Measurements from ENCODE around the gene PPFIBP2.

Gene PPFIBP2

DNA sequence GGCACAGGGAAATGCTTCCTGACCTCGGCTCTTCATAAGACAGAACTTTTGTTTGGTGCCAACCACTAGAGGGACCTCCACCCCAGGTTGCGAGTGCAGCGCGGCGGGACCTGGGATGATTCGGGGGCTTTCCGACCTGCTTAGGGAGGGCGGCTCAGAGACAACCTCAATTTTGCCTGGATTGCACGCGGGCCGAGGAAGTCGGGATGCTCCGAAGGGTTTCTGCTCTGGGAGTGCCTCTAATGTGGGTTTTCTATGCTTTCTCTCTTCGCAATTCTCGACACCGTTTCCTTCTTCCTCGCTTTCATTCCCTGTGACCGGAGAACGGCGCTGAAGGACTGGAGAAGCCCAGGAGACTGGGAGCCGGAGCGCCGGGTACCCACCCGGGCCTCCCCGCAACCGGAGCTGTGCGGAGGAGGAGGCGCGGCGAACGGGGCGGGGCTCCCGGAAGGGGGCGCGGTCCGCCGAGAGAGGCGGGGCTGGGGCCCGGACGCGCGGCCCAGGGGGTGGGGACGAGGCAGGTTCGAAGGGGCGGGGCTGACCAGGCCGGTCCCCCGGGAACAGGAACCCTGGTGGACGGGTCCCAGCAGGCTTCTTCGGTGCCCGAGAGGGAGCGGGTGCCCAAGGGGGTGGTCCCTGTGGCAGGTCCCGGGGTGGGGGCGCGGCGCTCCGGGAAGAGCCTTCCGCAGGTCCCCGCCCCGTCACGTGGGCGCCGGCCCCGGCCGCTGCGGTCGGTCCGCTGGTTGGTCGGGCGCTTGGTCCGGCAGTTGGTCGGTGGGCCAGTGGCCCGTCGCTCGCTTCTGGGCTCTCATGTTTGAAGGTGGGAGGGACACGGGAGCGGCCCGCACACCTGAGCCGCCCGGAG, at the start of gene PPFIBP2:
Gene PPFIBP2, plus strand, starts transcription at position 766 of the 865 bp plus-strand sequence. CDS start 35,477 bp downstream, outside the sequence.
- Mint-ChIP-seq H3K27me3 (ENCODE audit: low read depth) (peaks cover 32% of the 10 kb centered on the region), H3K4me3 (peak within 1 kb of the TSS; percentile 93), H3K27ac (peak within 1 kb of the TSS; percentile 85), H3K36me3 (ENCODE audit: low read depth) (peaks cover 2% of the 10 kb centered on the region), H3K9me3 (no peaks in the 10 kb centered on the region), H3K4me1 (ENCODE audit: low read depth) (peaks cover 18% of the 10 kb centered on the region)

- no peaks in the 10 kb centered on the region for H3K9me3 Mint-ChIP-seq
- H3K27ac Mint-ChIP-seq: no peak overlapping the region
- H3K4me3 Mint-ChIP-seq: no peak overlapping the region
- H3K4me1 Mint-ChIP-seq (ENCODE audit: low read depth): peaks cover 5% of the 10 kb centered on the region
- H3K36me3 Mint-ChIP-seq (ENCODE audit: low read depth): no peaks in the 10 kb centered on the region
- H3K27me3 Mint-ChIP-seq (ENCODE audit: low read depth): no peaks in the 10 kb centered on the region
These were observed 46.1 kb upstream of the PPFIBP2 start for GRCh38 chr11:7467652-7468051.

- Mint-ChIP-seq H3K27ac (no peak overlapping the region), H3K36me3 (ENCODE audit: low read depth) (no peaks in the 10 kb centered on the region), H3K4me1 (ENCODE audit: low read depth) (peaks cover 10% of the 10 kb centered on the region), H3K27me3 (ENCODE audit: low read depth) (no peaks in the 10 kb centered on the region), H3K4me3 (no peak overlapping the region), H3K9me3 (no peaks in the 10 kb centered on the region)
These were observed 44.4 kb upstream of the PPFIBP2 start for GRCh38 chr11:7469351-7469865.

GRCh38 chr11:7471071-7471470, 42.7 kb upstream of the PPFIBP2 start:
- Mint-ChIP-seq H3K4me1 (ENCODE audit: low read depth) (peaks cover 10% of the 10 kb centered on the region), H3K4me3 (no peak overlapping the region), H3K36me3 (ENCODE audit: low read depth) (no peaks in the 10 kb centered on the region), H3K9me3 (no peaks in the 10 kb centered on the region), H3K27me3 (ENCODE audit: low read depth) (no peaks in the 10 kb centered on the region), H3K27ac (no peak overlapping the region)

- H3K27ac Mint-ChIP-seq: no peak overlapping the region
- no peaks in the 10 kb centered on the region for H3K27me3 Mint-ChIP-seq (ENCODE audit: low read depth)
- H3K4me3 Mint-ChIP-seq: no peak overlapping the region
- no peaks in the 10 kb centered on the region for H3K9me3 Mint-ChIP-seq
- H3K36me3 Mint-ChIP-seq (ENCODE audit: low read depth): no peaks in the 10 kb centered on the region
- peaks cover 5% of the 10 kb centered on the region for H3K4me1 Mint-ChIP-seq (ENCODE audit: low read depth)
These were observed 40.1 kb upstream of the PPFIBP2 start for GRCh38 chr11:7473717-7474116.

GRCh38 chr11:7480113-7480512, 33.7 kb upstream of the PPFIBP2 start:
- H3K27me3 Mint-ChIP-seq (ENCODE audit: low read depth): no peaks in the 10 kb centered on the region
- no peaks in the 10 kb centered on the region for H3K4me1 Mint-ChIP-seq (ENCODE audit: low read depth)
- H3K9me3 Mint-ChIP-seq: no peaks in the 10 kb centered on the region
- no peaks in the 10 kb centered on the region for H3K36me3 Mint-ChIP-seq (ENCODE audit: low read depth)
- no peak overlapping the region for H3K4me3 Mint-ChIP-seq
- no peak overlapping the region for H3K27ac Mint-ChIP-seq

GRCh38 chr11:7484131-7484530, 29.7 kb upstream of the PPFIBP2 start:
- Mint-ChIP-seq H3K9me3 (no peaks in the 10 kb centered on the region), H3K27me3 (ENCODE audit: low read depth) (no peaks in the 10 kb centered on the region), H3K36me3 (ENCODE audit: low read depth) (no peaks in the 10 kb centered on the region), H3K4me1 (ENCODE audit: low read depth) (no peaks in the 10 kb centered on the region), H3K4me3 (no peak overlapping the region), H3K27ac (no peak overlapping the region)

GRCh38 chr11:7484645-7485044, 29.2 kb upstream of the PPFIBP2 start:
- Mint-ChIP-seq H3K4me3 (no peak overlapping the region), H3K27ac (no peak overlapping the region), H3K27me3 (ENCODE audit: low read depth) (no peaks in the 10 kb centered on the region), H3K36me3 (ENCODE audit: low read depth) (no peaks in the 10 kb centered on the region), H3K9me3 (no peaks in the 10 kb centered on the region), H3K4me1 (ENCODE audit: low read depth) (no peaks in the 10 kb centered on the region)

GRCh38 chr11:7485186-7486097, 28.4 kb upstream of the PPFIBP2 start, which contains the start of gene OLFML1:
Gene OLFML1, plus strand, starts transcription at chr11:7485506. Its CDS starts 370 bp downstream, at chr11:7485876.
- no peaks in the 10 kb centered on the region for H3K9me3 Mint-ChIP-seq
- H3K27ac Mint-ChIP-seq: no peak within 1 kb of the TSS
- H3K36me3 Mint-ChIP-seq (ENCODE audit: low read depth): no peaks in the 10 kb centered on the region
- H3K27me3 Mint-ChIP-seq (ENCODE audit: low read depth): no peaks in the 10 kb centered on the region
- no peak within 1 kb of the TSS for H3K4me3 Mint-ChIP-seq
- no peaks in the 10 kb centered on the region for H3K4me1 Mint-ChIP-seq (ENCODE audit: low read depth)

DNA sequence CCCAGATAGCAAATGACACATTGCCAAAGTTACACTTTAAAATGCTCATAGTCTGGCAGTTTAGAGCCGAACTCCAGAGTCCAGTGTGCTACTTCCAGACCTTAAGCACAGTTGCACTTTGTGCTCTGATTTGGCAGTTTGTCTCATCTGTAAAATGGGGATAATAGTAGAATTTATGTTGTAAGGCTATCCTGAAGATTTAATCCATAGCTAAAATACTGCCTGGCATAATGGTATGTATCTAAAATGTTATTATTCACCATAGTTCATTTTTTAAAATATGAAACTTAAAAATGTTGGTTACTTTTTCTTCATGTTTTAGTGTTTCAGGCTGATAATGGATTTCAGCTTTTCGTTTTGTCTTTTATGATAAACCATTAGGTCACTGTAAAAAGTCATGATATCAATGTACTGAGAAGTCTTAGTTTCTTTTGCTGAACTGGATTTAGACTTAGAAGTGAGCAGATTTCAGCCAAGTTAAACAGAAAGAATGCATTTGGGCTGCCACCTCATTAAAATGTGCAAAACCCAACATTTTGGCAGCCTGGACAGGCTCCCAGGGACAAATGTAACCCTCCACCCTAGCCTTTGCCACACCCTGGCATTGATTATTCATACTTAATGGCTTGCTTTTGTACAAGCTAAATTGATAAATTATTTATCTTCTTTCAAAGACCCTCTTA, 27.6 kb upstream of the PPFIBP2 start:
- no peaks in the 10 kb centered on the region for H3K4me1 Mint-ChIP-seq (ENCODE audit: low read depth)
- H3K27ac Mint-ChIP-seq: no peak overlapping the region
- no peaks in the 10 kb centered on the region for H3K36me3 Mint-ChIP-seq (ENCODE audit: low read depth)

DNA sequence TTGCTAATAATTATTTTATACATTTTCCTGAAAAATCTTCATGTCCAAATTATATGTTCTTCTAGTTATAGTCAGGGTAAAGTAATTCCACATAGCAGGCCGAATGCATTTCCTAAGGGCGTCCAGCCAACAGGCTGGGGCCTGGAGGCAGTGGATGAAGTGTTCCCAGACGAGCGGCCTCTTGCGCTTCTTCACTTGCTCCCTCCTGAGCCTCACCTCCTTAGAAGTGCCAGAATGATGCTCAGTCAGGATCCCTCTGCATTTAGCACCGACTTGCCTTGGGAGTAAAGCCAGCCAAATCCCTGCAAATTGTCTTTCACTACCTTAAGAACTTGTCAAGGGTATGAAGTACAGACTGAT, 27.0 kb upstream of the PPFIBP2 start:
- Mint-ChIP-seq H3K27me3 (ENCODE audit: low read depth) (peaks cover 4% of the 10 kb centered on the region), H3K36me3 (ENCODE audit: low read depth) (no peaks in the 10 kb centered on the region), H3K9me3 (no peaks in the 10 kb centered on the region), H3K4me1 (ENCODE audit: low read depth) (no peaks in the 10 kb centered on the region), H3K4me3 (no peak overlapping the region), H3K27ac (no peak overlapping the region)

More for the DNA sequence above, 27.6 kb upstream of the PPFIBP2 start:
- H3K4me3 Mint-ChIP-seq: no peak overlapping the region
- H3K27me3 Mint-ChIP-seq (ENCODE audit: low read depth): peaks cover 4% of the 10 kb centered on the region
- H3K9me3 Mint-ChIP-seq: no peaks in the 10 kb centered on the region

GRCh38 chr11:7487360-7487759, 26.4 kb upstream of the PPFIBP2 start:
- Mint-ChIP-seq H3K36me3 (ENCODE audit: low read depth) (no peaks in the 10 kb centered on the region), H3K4me3 (no peak overlapping the region), H3K27me3 (ENCODE audit: low read depth) (peaks cover 4% of the 10 kb centered on the region), H3K9me3 (no peaks in the 10 kb centered on the region), H3K27ac (no peak overlapping the region), H3K4me1 (ENCODE audit: low read depth) (no peaks in the 10 kb centered on the region)

GRCh38 chr11:7488681-7489080, 25.1 kb upstream of the PPFIBP2 start:
- H3K4me3 Mint-ChIP-seq: no peak overlapping the region
- H3K36me3 Mint-ChIP-seq (ENCODE audit: low read depth): no peaks in the 10 kb centered on the region

DNA sequence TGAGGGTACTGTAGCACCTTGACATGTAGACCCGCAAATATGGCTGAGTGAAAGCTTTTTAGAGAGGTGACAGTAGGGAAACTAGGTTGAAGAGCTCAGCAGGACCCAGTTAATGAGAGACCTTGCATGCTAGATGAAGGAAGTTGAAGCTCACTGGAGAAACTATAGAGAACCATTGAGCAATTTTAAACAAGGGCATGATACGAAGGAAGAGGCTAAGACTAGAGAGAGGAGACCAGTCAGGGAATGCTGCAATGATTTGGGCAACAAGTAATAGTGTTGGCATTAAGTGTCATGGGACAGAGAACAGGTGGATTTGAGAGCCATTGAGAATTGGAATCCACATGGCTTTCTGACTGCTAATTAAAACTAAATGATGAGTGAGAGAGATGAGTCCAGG, 24.4 kb upstream of the PPFIBP2 start:
- Mint-ChIP-seq H3K27ac (no peak overlapping the region), H3K4me1 (ENCODE audit: low read depth) (no peaks in the 10 kb centered on the region), H3K4me3 (no peak overlapping the region), H3K27me3 (ENCODE audit: low read depth) (peaks cover 4% of the 10 kb centered on the region), H3K36me3 (ENCODE audit: low read depth) (no peaks in the 10 kb centered on the region), H3K9me3 (no peaks in the 10 kb centered on the region)

More at GRCh38 chr11:7488681-7489080, 25.1 kb upstream of the PPFIBP2 start:
- no peaks in the 10 kb centered on the region for H3K9me3 Mint-ChIP-seq
- H3K27me3 Mint-ChIP-seq (ENCODE audit: low read depth): peaks cover 4% of the 10 kb centered on the region
- no peak overlapping the region for H3K27ac Mint-ChIP-seq
- H3K4me1 Mint-ChIP-seq (ENCODE audit: low read depth): no peaks in the 10 kb centered on the region
